GM23338 (cell line): Measurements from ENCODE around the gene C10orf90. TPM values are rescaled to one million over a fixed set of nuclear protein-coding genes. Genes with fewer than 3 reads are reported as not detected.

ENCODE experiments used
- ATAC-seq: fragments of 200-7000 bp; cut with Tn5 transposase; 3 replicates; pipeline ENCODE4 v1.9.1; 2020
- DNase-seq: peaks from one replicate; pipeline ENCODE4 v3.0.0-alpha.2; 2015; ENCODE audit warnings: low spot score
- H2AFZ ChIP-seq: fragments of 200-600 bp; sonication (generic); 2 replicates; pipeline ENCODE4 v1.8.0; 2016; ENCODE audit warnings: antibody characterized with exemption, mild to moderate bottlenecking, moderate library complexity
- H3F3A ChIP-seq: fragments of 200-600 bp; sonication (generic); replicated peaks from 2 replicates; pipeline ENCODE4 v1.8.0; 2017; ENCODE audit warnings: antibody characterized with exemption, mixed run types, low read depth
- H3K27ac ChIP-seq: fragments of 200-600 bp; sonication (generic); 2 replicates; pipeline ENCODE4 v1.6.1; 2016; ENCODE audit warnings: low read depth
- H3K27me3 ChIP-seq: fragments of 200-600 bp; sonication (generic); 2 replicates; pipeline ENCODE4 v1.8.0; 2016; ENCODE audit warnings: mild to moderate bottlenecking, mixed run types, moderate library complexity; ENCODE audit not compliant: insufficient read depth
- H3K36me3 ChIP-seq: fragments of 200-600 bp; sonication (generic); 2 replicates; pipeline ENCODE4 v1.8.0; 2016; ENCODE audit warnings: mild to moderate bottlenecking; ENCODE audit not compliant: insufficient read depth
- H3K4me1 ChIP-seq: fragments of 200-600 bp; sonication (generic); 2 replicates; pipeline ENCODE4 v1.8.0; 2016; ENCODE audit warnings: mild to moderate bottlenecking, moderate library complexity; ENCODE audit not compliant: insufficient read depth
- H3K4me2 ChIP-seq: fragments of 200-600 bp; sonication (generic); 2 replicates; pipeline ENCODE4 v1.7.1; 2017; ENCODE audit warnings: mixed run types
- H3K4me3 ChIP-seq: fragments of 200-600 bp; sonication (generic); 2 replicates; pipeline ENCODE4 v1.6.1; 2016; ENCODE audit warnings: mixed run types
- H3K79me2 ChIP-seq: fragments of 200-600 bp; sonication (generic); replicated peaks from 2 replicates; pipeline ENCODE4 v1.8.0; 2017; ENCODE audit warnings: mild to moderate bottlenecking; ENCODE audit not compliant: insufficient read depth
- H3K9me2 ChIP-seq: fragments of 200-600 bp; sonication (generic); 2 replicates; pipeline ENCODE4 v1.8.0; 2017; ENCODE audit not compliant: insufficient read depth
- H4K20me1 ChIP-seq: fragments of 200-600 bp; sonication (generic); replicated peaks from 2 replicates; pipeline ENCODE4 v1.8.0; 2017; ENCODE audit warnings: mild to moderate bottlenecking; ENCODE audit not compliant: insufficient read depth
- H3K27ac Mint-ChIP-seq: 2 replicates; pipeline ENCODE4 v1.8.0; 2020; ENCODE audit warnings: inconsistent platforms, mild to moderate bottlenecking, moderate library complexity, mixed read lengths
- H3K27me3 Mint-ChIP-seq: 3 replicates; pipeline ENCODE4 v1.8.0; 2022; ENCODE audit warnings: low read depth, mild to moderate bottlenecking, moderate library complexity, mixed read lengths, inconsistent platforms; ENCODE audit not compliant: insufficient read depth, poor library complexity
- H3K36me3 Mint-ChIP-seq: 3 replicates; pipeline ENCODE4 v1.8.0; 2021; ENCODE audit warnings: low read depth, mild to moderate bottlenecking, inconsistent platforms, moderate library complexity, mixed read lengths
- H3K4me1 Mint-ChIP-seq: 3 replicates; pipeline ENCODE4 v1.8.0; 2020; ENCODE audit warnings: mild to moderate bottlenecking, inconsistent platforms, mixed read lengths
- H3K4me3 Mint-ChIP-seq: 3 replicates; pipeline ENCODE4 v1.8.0; 2021; ENCODE audit warnings: moderate library complexity, mild to moderate bottlenecking, inconsistent platforms, mixed read lengths
- H3K9me3 Mint-ChIP-seq: 3 replicates; pipeline ENCODE4 v1.8.0; 2020; ENCODE audit warnings: moderate library complexity, mild to moderate bottlenecking, inconsistent platforms, mixed read lengths
- ETS1 ChIP-seq: IDR thresholded peaks from 2 replicates; pipeline ENCODE4 v1.6.1; 2016; ENCODE audit warnings: antibody characterized with exemption
- EZH2 ChIP-seq: fragments of 200-600 bp; sonication (generic); IDR thresholded peaks from one replicate; pipeline ENCODE4 v1.8.0; 2017; ENCODE audit warnings: antibody characterized with exemption, mild to moderate bottlenecking, low read depth; ENCODE audit not compliant: unreplicated experiment
- EZH2phosphoT487 ChIP-seq: fragments of 200-600 bp; sonication (generic); IDR thresholded peaks from one replicate; pipeline ENCODE4 v1.8.1; 2018; ENCODE audit warnings: antibody characterized with exemption; ENCODE audit not compliant: unreplicated experiment
- JUNB ChIP-seq: IDR thresholded peaks from one replicate; pipeline ENCODE4 v1.6.1; 2016; ENCODE audit warnings: antibody characterized with exemption; ENCODE audit not compliant: unreplicated experiment
- REST ChIP-seq: IDR thresholded peaks from one replicate; pipeline ENCODE4 v1.6.1; 2018; ENCODE audit warnings: antibody characterized with exemption; ENCODE audit not compliant: unreplicated experiment
- ZNF114 ChIP-seq: fragments of 250-450 bp; sonication (Bioruptor Pico); IDR thresholded peaks from 2 replicates; pipeline ENCODE4 v1.5.0; 2020; ENCODE audit warnings: mild to moderate bottlenecking, moderate library complexity
- ZNF462 ChIP-seq: fragments of 250-450 bp; sonication (Bioruptor Pico); IDR thresholded peaks from 2 replicates; pipeline ENCODE4 v1.5.0; 2020; ENCODE audit warnings: mild to moderate bottlenecking, moderate library complexity
- polyA plus RNA-seq: library from polyadenylated mRNA; unstranded; fragments of >200 nt; fragmentation: Nextera tagmentation; extraction: Ambion mirVana; gene quantifications from 2 replicates; pipeline ENCODE4 v1.2.1, GENCODE V29; 2016
- total RNA-seq: library from RNA; depleted of rRNA; stranded (reverse); fragments of >200 nt; shearing (Covaris generic); gene quantifications from 2 replicates; pipeline ENCODE4 v1.2.3, GENCODE V29; 2014

Gene C10orf90
- total and polyA plus RNA-seq, 2 experiments from 2014 or later, result 0.76 to 0.97 TPM

DNA sequence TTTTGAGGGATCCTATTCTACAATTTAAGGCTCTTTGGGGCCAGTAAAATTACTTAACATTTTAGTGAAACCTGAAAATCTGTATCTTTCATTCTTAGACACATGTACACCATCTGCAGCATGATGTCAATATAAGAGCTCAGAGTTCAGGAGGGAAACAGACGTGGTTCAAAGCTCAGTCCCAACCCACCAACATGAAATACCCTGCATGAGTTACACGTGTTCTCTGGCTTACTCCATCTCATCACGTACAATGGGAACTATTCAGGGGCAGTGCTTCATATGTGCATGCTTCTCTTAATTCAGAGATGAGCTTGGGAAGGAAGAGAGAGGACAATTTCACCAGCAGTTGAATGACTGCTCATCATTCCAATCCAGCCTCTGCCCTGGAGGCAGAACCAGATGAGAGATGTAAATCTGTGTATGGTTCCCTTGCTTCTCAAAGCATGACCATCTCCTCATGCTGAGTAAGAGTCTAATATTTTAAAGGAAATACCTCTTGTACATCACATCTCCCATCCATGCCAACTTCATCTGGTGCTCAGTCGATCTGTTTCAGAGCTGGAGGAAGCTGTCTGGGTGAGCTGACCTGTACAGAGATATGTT lies 253.2 kb downstream of the C10orf90 start:
- Histone ChIP-seq H3K4me1 (no peaks in the 10 kb centered on the region), H3K4me3 (no peak overlapping the region), H3K27me3 (no peaks in the 10 kb centered on the region), H3K9me2 (no peaks in the 10 kb centered on the region), H3F3A (no peaks in the 10 kb centered on the region), H4K20me1 (no peaks in the 10 kb centered on the region), H3K27ac (no peak overlapping the region), H3K36me3 (no peaks in the 10 kb centered on the region), H3K79me2 (no peaks in the 10 kb centered on the region), H3K4me2 (no peak overlapping the region), H2AFZ (no peak overlapping the region)
- peaks cover 3% of the 10 kb centered on the region; the same call in 1 of the 3 replicates for H3K4me1 Mint-ChIP-seq
- H3K4me3 Mint-ChIP-seq, result no peak overlapping the region
- peaks cover 5% of the 10 kb centered on the region for H3K27me3 Mint-ChIP-seq
- H3K27ac Mint-ChIP-seq, result no peak overlapping the region
- TF ChIP-seq REST, result no peak
- TF ChIP-seq EZH2phosphoT487, result no peak
- no peak for TF ChIP-seq ZNF114 (CRISPR knock-in tag)
- TF ChIP-seq JUNB, result no peak
- no peak for TF ChIP-seq EZH2
- TF ChIP-seq ETS1, result no peak
- TF ChIP-seq ZNF462 (CRISPR knock-in tag), result no peak
- no peaks in the 10 kb centered on the region; the same call in 2 of the 3 replicates for H3K9me3 Mint-ChIP-seq
- H3K36me3 Mint-ChIP-seq, result no peaks in the 10 kb centered on the region
- ATAC-seq (no peak), DNase-seq (no peak)
